Measurements from ENCODE around the gene C8A. TPM values are rescaled to one million over a fixed set of nuclear protein-coding genes. Genes with fewer than 3 reads are reported as not detected.

The C8A gene
- total RNA-seq, 1 donor from 2014 or later: not detected

GRCh38 chr1:56864430-56864829 lies 9.8 kb downstream of the C8A start:
- no peaks in the 10 kb centered on the region for H3K9me3 Mint-ChIP-seq (ENCODE audit: unreplicated experiment)
- H3K4me3 Mint-ChIP-seq (ENCODE audit: unreplicated experiment): no peak overlapping the region
- H3K4me1 Mint-ChIP-seq (ENCODE audit: low read depth, unreplicated experiment): no peaks in the 10 kb centered on the region
- no peaks in the 10 kb centered on the region for H3K27me3 Mint-ChIP-seq (ENCODE audit: unreplicated experiment)
- DNase-seq: no peak
- no peaks in the 10 kb centered on the region for H3K36me3 Mint-ChIP-seq (ENCODE audit: unreplicated experiment)
- no peak overlapping the region for H3K27ac Mint-ChIP-seq (ENCODE audit: unreplicated experiment)
- TF ChIP-seq CTCF (IDR thresholded peaks at IDR 0.05; ENCODE audit: partially characterized antibody, unreplicated experiment): no peak

- TF ChIP-seq CTCF (IDR thresholded peaks at IDR 0.05; ENCODE audit: partially characterized antibody, unreplicated experiment): no peak
- H3K4me3 Mint-ChIP-seq (ENCODE audit: unreplicated experiment): no peak overlapping the region
- no peak overlapping the region for H3K27ac Mint-ChIP-seq (ENCODE audit: unreplicated experiment)
- no peaks in the 10 kb centered on the region for H3K4me1 Mint-ChIP-seq (ENCODE audit: low read depth, unreplicated experiment)
- DNase-seq: no peak
- H3K27me3 Mint-ChIP-seq (ENCODE audit: unreplicated experiment): no peaks in the 10 kb centered on the region
- no peaks in the 10 kb centered on the region for H3K9me3 Mint-ChIP-seq (ENCODE audit: unreplicated experiment)
- no peaks in the 10 kb centered on the region for H3K36me3 Mint-ChIP-seq (ENCODE audit: unreplicated experiment)
Measured at GRCh38 chr1:56866656-56867055, 12.1 kb downstream of the C8A start.

DNA sequence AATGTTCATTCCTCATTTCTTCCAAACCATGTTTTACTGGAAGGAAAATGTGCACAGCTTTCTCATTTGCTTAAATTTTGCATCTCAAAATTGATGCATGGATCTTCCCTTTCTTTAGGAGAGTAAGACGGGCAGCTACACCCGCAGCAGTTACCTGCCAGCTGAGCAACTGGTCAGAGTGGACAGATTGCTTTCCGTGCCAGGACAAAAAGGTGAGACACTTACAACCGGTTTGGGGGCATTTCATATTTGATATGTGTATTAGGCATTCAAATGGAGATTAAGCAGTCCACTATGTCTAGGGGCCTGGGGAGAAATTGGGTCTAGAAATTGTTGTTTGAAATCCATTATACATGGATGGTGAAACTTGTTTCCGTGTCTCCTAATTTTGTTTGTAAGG lies 12.9 kb downstream of the C8A start:
- H3K9me3 Mint-ChIP-seq (ENCODE audit: unreplicated experiment): no peaks in the 10 kb centered on the region
- H3K36me3 Mint-ChIP-seq (ENCODE audit: unreplicated experiment): no peaks in the 10 kb centered on the region
- no peak overlapping the region for H3K27ac Mint-ChIP-seq (ENCODE audit: unreplicated experiment)
- H3K4me3 Mint-ChIP-seq (ENCODE audit: unreplicated experiment): no peak overlapping the region
- no peaks in the 10 kb centered on the region for H3K4me1 Mint-ChIP-seq (ENCODE audit: low read depth, unreplicated experiment)
- DNase-seq: no peak
- no peak for TF ChIP-seq CTCF (IDR thresholded peaks at IDR 0.05; ENCODE audit: partially characterized antibody, unreplicated experiment)
- H3K27me3 Mint-ChIP-seq (ENCODE audit: unreplicated experiment): no peaks in the 10 kb centered on the region

DNA sequence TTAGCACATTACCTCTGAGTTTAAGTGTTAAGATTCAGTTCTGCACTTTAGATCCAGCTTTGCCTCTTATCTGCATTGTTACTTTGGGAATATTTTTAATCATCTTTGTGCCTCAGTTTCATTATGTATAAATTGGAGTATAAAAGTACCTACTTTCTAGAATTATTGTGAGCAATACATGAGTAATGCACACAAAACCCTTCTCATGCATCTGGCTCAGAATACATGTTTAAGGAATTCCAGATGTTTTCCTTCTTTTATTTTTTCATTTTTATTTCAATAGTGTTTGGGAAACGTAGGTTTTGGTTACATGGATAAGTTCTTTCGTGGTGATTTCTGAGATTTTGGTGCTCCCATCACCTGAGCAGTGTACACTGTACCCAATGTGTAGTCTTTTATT lies 14.2 kb downstream of the C8A start:
- no peak for TF ChIP-seq CTCF (IDR thresholded peaks at IDR 0.05; ENCODE audit: partially characterized antibody, unreplicated experiment)
- H3K36me3 Mint-ChIP-seq (ENCODE audit: unreplicated experiment): no peaks in the 10 kb centered on the region
- no peaks in the 10 kb centered on the region for H3K27me3 Mint-ChIP-seq (ENCODE audit: unreplicated experiment)
- no peak overlapping the region for H3K27ac Mint-ChIP-seq (ENCODE audit: unreplicated experiment)
- no peak for DNase-seq
- H3K9me3 Mint-ChIP-seq (ENCODE audit: unreplicated experiment): no peaks in the 10 kb centered on the region
- no peak overlapping the region for H3K4me3 Mint-ChIP-seq (ENCODE audit: unreplicated experiment)
- H3K4me1 Mint-ChIP-seq (ENCODE audit: low read depth, unreplicated experiment): no peaks in the 10 kb centered on the region

- Mint-ChIP-seq H3K27ac (ENCODE audit: unreplicated experiment) (no peak overlapping the region), H3K4me3 (ENCODE audit: unreplicated experiment) (no peak overlapping the region), H3K9me3 (ENCODE audit: unreplicated experiment) (peaks cover 6% of the 10 kb centered on the region), H3K4me1 (ENCODE audit: low read depth, unreplicated experiment) (peaks cover 6% of the 10 kb centered on the region), H3K36me3 (ENCODE audit: unreplicated experiment) (no peaks in the 10 kb centered on the region), H3K27me3 (ENCODE audit: unreplicated experiment) (no peaks in the 10 kb centered on the region)
- no peak for TF ChIP-seq CTCF (IDR thresholded peaks at IDR 0.05; ENCODE audit: partially characterized antibody, unreplicated experiment)
- DNase-seq: no peak
Measured at GRCh38 chr1:56872597-56872996, 18.0 kb downstream of the C8A start.

Measured in glutamatergic neuron (in vitro differentiated cells).